GM12891 (cell line): ENCODE measurements around the gene GRIK1.

Source experiments
- POLR2A ChIP-seq: IDR thresholded peaks from 2 replicates; pipeline ENCODE4 v1.6.1; 2011; ENCODE audit warnings: low read depth, low read length, control low read depth
- POLR2AphosphoS5 ChIP-seq: IDR thresholded peaks from 2 replicates; pipeline ENCODE4 v1.6.1; 2011; ENCODE audit warnings: low read depth, low read length, control low read depth

DNA sequence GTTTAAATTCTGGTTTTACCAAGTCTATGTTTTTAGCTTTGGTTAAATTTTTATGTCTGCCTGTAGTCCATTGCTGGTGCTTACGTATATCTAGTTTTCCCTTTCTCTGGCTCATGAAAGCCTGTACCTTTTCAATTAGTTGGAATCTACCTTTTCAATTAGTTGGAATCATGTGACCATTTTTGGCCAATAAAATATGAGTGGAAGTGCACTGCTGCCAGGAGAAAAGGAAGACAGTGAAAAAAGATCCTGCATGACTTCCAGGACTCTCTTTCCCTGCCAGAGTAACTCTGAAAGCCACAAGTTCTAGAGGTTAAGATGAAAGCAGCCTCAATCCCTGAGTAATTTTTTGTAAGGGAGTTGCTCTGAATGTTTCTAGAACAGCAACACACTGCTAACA is 2.2 kb upstream of the GRIK1 start:
- TF ChIP-seq POLR2AphosphoS5 (no peak), POLR2A (no peak)
